Esophagus mucosa (tissue), 1 donor: ENCODE results near the gene CENPN. TPM values are rescaled to one million over a fixed set of nuclear protein-coding genes. Genes with fewer than 3 reads are reported as not detected.
A peak's percentile ranks its signal among the peaks of the same experiment; 100 is the strongest.

ENCODE experiments used
- ATAC-seq: fragments of 200-7000 bp; cut with Tn5 transposase; one replicate; pipeline ENCODE4 v1.9.1; 2020
- total RNA-seq: library from RNA; stranded (reverse); gene quantifications from one replicate; pipeline ENCODE4 v1.2.4, GENCODE V29; 2023
- donor health status: DM: yes; HTN: yes; CAD: no.

CENPN gene
- total RNA-seq, 1 donor from 2014 or later: 17.6 TPM

DNA sequence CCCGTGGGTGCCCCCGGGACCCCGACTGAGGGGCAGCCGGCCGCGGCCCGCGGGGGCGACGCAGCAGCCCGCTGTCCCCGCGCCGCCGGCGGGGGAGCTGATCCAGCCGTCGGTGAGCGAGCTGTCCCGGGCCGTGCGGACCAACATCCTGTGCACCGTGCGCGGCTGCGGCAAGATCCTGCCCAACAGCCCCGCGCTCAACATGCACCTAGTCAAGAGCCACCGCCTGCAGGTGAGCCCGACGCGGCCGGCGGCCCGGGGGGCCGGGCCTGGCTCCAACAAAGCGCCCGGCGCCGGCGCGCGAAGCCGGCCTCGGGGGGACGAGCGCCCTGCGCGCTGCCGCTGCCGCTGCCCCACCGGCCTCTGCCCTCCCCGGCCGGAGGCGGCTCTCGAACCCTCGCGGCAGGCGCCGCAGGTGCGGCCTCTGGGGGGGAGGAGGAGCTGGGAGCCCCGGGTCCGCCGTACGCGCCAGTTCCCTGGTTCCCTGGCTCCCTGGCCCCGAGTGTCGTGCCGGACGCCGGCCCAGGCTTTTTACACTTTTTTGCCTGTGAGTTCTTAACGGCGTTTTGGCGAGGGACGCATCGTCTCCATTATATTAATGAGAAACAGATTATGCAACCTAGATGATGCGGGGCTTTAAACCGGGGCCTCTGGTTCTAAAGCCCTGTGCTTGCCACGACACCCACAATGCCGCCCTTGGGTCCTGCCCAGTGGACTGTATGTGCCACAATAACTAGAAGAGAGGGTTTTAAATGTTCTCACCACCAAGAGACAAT, 29.1 kb downstream of the CENPN start:
- peak; percentile 36 for ATAC-seq

DNA sequence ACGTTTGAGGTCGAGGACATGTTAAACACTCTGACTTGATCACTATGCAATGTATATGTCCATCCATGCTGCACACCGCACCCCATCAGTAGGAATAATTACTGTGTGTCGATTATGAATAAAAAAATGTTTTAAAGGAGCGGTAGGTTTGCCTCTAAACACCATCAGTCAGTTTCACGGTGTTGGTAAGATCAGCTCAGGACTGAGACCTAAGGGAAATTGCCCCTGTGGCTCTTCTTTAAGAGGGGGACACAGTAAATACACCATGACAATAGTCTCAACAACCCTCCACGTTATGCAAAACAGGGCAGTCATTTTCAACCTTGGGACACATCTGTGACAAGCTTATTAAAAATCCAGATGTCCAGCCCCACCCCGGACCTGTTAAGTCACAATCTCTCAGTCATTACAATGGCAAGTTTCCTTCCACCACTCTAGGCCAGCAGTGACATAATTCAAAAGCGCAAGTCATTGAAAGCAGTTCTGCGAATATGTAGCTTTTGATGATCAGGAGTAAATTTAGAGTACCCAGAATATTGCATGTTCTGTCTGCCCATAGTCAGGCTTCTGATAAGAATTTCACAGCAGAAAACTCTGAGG, 29.8 kb downstream of the CENPN start:
- peak; percentile 80 for ATAC-seq

DNA sequence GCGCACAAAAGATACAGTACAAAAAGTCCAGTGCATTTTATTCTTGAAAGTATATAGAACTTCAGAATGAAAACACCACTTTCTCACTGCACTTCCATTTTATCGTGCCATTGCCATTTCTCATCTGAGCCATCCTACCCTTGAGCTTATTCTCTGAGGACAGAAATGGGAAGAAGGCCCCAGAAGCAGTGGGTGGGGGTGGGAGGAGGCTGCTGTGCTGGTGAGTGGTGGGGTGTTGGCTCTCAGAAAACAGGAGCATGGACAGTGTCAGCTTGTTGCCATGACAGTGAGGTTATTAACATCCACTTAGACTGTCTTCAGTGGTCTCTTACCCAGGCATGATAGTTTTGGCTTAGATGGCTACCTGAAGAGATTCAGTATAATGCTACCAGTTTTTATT, 33.1 kb downstream of the CENPN start:
- ATAC-seq: no peak

DNA sequence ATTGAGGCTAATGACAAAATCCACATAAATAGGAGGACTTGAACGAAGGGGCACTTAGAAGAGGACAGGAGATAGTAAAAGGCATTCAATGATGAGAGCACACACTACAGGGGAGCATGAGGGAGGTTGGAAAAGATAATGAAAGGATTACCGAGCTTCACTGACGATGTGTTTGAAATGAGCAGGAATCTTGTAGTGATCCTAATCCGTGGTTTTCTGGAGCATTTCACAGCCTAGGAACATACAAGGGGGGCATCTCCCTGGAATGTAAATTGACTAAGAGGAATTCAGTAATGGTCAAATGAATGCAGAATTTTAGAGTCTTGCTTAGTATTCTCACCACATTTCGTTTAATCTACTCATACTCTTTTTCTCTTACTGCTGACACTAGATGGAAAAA, 33.8 kb downstream of the CENPN start:
- no peak for ATAC-seq

DNA sequence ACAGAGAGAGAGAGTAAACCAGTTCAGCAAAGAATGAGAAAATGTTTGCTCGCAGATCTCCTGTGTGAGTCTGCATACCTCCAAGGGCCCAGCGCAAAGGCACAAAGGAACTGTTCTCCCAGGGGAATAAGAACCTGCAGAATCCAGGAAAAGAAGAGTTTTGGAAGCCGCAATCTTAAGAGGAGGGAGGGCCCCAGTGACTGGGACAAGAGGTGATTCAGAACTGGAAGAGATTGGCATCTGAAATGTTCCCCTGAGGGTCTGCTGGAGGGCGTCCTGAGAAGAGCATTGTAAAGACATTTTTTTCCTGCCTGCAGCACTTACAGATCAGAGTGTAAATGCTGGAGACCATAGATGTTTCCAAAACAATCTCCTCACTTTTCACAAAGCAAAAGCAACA, 34.7 kb downstream of the CENPN start:
- no peak for ATAC-seq

DNA sequence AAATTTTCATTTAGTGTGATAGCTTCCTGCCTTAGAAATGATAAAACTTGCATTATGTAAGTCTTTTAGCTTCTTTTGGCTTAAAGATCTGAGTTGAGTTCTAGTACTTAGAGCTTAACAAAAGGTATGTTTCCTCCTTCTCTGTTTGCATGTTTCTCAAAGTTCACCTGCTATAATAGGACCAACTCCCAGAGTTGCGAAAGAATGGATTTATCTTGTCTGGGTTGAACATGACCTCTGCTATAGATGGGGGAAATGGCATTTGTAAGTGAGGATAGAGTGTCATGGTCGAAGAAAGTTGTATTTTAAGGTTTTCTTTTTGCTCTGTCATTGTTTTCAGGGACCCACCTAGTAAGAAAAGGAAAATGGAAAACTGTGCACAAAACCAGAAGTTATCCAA, 35.8 kb downstream of the CENPN start:
- no peak for ATAC-seq

DNA sequence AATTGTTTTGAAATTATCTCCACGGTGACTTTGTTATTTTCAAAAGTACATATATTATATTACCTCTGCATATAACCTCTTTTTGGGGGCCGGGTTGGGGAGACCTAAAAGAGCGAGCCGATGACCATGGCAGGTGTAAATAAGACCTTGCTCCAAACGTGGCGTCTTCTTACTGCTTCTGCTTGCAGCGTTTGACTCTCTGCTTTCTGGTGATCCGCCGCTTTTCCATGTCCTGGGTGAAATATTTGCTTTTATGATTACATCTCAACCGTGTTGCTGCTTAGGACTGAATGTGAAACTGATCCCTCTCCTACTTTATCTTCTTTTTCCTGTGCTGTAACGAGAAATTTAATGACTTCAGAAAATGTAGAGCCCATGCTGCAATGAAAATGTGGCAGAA, 46.7 kb downstream of the CENPN start:
- ATAC-seq: no peak

DNA sequence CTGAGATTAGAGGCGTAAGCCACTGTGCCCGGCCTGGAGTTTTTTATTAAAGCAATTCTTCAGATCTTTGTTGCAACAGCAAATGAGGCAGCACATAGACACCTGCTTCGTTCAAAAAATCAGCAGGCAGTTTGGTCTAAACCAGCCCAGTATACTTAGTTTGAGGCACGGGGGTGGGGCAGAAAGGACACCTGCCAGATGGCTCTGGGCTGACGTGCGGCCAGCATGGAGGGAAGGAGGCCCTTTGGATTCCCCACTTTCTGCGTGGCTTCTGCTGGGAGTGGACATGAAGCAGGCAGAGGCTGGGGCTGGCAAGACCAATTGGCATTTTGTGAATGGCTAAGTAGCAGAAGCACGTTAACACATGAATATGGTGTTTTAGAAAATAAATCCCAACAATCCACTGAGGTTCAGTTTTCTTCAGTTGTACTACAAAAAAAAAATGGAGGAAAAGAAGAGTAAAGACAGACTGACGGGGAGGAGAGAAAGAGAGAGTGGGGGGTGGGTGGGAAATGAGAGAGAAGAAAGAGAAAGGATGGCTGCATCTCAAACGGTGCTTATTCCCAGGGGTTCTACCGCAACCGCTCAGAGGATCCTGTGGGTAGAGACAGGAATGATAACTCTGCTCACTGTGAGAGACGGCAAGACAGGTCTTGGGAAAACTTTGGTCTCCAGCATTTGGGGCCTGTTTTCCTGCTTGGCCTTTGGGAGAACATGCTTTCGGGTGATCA, 53.7 kb downstream of the CENPN start:
- no peak for ATAC-seq

DNA sequence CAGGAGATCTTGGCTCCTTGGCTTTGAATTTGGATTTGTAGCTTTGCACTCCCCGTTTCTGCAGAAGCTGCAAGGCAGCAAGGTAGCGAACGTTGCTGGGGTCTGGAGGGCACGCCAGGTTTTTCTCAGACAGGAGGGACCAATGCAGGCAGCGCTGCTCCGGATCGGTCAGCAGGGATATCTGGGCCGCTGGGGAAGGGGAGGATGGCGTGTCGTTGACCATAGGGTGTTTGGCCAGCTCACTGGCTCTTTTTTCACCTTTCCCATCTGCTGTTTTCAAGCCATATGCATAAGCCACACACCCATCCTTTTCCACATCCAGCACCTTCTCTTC, 54.3 kb downstream of the CENPN start:
- no peak for ATAC-seq

DNA sequence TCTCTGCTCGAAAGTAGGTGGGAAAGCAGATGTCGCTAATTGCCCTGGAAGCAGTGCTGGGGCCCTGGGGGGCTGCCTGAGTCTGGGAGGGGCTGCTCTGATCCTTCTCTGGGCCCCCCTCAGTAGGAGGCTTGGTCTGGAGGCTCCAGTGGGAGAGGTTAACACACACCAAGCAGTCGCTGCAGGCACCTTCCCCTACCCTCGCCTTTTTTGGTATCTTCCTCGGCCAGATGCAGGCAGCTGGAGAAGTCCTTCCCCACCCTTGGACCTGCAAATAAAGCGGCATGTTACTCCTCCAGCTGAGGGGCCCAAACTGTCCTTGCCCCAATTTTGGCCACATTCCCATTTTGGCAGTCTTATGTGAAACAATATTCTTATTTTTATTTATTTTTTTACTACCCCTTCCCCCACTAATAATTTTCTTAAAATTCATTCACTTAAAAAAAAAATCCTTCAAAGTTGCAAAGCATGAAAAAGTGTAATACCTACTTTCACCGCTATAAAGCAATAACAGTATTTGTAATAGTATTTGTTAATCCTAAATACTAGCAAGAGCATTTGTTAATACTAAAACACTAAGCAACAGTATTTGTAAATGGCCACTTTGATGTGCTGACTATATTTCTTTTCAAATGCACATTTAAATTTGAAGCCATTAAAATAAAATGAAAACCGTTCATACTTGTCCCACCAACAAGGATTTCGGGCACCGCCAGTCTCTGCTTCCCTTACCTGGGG, 55.0 kb downstream of the CENPN start:
- ATAC-seq: no peak

DNA sequence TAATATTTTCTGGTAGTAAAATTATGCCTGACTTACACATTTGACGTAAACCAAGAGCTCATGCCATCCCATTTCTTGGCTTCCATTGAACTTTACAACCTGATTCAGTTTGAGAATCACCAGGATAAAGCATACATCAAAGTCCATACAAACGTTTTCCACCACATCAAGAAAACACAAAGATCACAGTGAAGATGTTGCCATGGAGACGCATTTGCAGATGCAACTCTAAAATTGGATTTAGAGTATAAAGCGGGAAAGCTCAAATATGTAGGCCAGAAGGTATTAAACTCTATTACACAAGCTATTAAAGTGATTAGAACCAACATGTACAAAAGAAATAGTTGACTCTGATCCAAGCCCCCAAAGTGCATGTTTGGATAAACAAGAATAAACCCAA, 59.7 kb downstream of the CENPN start:
- no peak for ATAC-seq

DNA sequence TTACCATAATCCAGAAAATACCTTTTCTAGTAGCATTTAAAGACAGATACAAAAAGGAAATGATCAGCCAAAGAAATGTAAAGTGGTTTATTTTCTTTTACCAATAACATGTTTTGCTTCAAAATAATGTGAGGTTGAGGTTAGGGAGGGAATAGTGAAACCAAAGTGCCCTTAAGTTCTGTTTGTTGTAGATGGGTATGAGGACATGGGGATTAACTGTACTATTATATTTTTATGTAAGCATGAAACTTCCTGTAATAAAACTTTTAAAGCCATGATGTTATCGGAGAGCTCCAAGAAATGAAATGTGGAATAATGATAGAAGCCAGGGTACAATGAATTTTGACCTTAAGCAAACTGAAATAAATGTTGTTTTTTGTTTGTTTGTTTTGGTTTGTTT, 60.2 kb downstream of the CENPN start:
- no peak for ATAC-seq

DNA sequence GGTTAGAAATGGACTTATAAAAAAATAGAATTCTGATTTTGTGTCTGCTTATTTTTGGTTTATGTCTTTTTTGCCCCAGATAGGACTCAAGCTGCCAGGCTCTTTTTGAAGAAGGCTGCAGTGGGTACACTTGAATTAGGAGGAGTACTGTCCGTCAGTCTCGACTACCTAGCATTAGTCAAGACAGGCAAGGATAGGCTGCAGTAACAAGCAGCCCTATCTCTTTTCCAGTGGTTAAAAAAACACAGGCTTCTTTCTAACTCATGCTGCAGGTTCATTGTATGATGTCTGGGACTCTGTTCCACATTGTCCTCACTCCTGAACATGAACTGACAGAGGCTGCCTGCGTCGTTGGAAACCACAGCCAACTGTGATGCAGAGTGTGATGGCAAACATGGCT, 62.0 kb downstream of the CENPN start:
- ATAC-seq: no peak

DNA sequence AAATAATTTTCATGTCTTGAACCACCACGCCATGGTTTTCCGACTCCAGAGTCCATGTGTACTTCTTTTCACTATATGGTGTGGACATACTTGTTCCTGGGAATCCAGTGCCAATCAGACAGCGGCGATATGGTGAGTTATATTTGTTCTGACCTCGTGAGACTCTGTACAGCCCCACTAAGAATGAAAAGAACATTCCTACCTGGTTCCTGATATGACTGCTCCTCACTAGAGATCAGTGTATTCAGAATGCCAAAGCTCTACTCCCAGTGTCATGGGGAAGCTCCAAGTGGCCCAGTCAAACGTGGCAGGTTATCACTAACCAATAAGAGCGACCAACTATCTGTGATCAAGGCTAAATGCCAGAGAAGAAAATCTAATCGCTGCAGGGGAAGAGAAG, 64.0 kb downstream of the CENPN start:
- no peak for ATAC-seq

DNA sequence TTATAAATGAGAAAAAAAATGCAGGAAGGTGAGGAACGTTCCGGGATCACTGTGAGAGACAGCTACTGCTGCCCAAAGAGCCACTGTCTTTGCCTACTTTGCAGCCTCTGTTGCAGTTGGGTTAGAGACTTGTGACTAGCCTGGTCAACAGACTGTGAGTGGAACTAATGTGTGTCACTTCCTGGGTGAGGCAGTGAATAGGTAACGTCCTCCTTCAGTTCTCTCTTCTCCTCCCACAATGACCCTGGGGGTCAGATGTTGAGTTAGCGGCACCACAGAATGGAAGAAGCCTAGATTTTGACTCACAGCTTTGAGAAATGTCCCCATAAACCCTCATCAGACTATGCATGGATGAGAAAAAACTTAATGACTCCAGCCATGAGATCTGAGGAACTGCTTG, 64.8 kb downstream of the CENPN start:
- ATAC-seq: peak; percentile 23

DNA sequence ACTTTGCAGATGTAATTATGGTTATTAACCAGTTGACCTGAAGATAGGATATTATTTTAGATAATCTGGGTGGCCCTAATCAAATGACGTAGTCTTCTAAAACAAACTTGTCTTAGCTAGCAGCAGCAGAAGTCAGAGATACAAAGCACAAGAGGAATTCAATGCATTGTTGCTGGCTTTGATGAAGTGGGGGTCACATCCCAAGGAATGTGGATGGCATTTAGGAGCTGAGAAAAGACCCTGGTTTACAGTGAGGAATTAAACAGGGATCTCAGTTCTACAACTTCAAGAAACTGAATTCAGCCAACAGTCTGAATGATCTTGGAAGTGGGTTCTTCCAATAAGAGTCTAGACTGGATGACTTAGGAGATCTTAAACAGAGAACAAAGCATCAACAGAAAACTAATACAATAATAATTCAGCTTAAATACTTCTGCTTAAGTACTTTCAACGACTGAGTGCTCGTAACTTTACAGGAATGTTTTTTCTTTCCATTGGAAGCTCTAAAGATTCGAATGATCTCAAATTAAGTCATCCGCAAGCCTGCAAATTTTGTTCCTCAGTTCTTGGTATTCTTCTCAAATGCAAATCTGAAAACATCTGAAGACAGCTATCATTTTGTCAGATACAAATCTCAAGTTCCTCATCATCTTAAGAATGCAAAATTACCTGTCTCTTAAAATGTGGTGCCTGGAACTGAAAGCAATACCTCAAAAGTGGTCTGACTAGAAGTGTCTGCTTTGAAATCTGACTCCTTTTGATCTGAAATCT, 66.7 kb downstream of the CENPN start:
- ATAC-seq: no peak

DNA sequence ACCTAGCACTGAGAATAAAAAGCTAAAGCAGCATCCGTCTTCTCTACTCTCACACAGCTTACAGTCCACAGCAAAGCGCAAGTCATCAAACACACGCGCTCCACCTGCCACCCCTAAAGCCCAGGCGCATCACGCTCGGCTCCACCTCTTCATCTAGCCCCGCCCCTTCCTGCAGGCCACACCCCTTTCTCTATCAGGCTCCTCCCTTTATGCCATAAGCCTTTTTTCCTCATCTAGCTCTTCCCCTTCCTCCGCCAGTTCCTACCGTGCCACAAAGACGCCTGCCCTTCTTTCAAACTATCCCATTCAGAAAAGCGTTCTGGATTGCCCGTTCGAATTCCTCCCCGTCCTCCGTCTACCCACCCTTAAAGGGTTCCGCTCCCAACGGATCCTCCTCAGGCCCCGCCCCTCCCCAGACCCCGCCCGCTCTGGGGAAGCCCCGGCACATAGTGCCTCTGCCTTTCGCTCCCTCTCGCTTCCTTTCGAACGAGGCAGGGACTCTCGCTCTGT, 69.6 kb downstream of the CENPN start:
- peak; percentile 92 for ATAC-seq

DNA sequence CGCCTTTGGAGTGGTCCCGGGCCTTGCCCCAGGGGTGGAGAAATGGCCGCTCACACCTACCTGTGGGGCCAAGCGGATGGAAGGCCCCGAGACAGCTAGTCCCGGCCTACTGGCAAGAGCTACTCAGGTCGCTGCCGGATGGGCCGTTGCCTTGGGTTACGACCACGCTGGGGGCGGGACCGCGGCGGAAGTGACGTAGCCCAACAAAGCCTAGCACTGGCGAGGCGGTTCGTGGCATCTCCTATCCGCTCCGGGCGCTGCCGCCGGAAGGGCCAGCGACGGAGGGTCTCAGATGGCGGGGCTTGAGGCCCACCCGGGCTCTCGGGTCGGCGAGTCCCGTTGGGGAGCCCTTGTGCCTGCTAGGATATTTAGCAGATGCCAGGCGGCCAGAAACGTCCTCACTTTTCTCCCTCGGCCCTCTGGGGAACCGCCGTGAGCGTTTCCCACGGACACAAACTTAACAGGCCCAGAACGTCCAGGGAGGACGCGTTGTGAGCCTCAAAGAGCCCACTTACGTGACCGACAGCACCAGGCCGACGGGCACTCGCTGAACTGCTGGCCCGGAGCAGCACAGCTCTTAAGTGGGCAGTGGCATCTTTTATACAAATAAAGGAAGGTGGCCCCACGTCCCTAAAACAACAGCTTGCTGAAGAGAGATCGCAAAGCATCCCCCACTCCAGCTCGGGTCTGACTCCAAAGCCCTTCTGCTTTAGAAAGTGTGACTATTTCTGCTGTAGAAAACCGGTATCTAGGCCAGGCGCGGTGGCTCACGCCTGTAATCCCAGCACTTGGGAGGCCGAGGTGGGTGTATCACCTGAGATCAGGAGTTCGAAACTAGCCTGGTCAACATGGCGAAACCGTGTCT, 70.3 kb downstream of the CENPN start, which contains the start of gene C16orf46:
Gene C16orf46, minus strand, starts transcription at position 163 of the 865 bp plus-strand sequence. CDS start 13,283 bp downstream, outside the sequence.
- peak; percentile 98 for ATAC-seq

DNA sequence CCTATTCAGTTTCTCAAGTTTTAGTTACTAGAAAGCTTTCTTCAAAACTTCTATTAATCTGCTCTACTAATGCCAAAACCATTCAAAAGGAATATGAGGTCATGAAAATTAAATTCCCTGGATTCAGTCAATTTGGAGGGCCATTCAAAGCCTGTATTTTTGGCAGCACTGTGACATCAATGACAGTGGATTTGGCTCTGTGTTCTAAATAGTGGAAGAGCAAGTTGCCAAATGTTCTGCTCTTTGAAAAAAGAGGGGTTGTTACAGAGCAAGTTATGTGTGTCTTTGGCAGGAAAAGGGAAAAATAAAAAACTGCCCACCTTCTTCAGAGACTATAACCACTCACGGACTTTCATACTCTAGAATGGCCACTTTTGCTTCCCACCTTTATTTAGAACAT, 73.2 kb downstream of the CENPN start:
- ATAC-seq: no peak

DNA sequence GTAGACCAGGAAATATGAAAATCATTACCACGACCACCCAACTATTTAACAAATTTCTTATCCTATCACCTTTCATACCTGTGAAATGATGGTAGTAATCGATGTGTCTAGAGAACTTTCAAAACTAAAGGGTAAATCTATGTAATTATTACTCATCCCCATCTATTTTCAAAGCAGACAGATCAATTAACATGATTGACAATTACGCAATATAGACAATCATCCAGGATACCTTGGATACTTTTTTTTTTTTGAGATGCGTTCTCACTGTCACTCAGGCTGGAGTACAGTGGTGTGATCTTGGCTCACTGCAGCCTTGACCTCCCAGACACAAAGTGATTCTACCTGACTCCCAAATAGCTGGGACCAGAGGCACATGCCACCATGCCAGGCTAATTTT, 74.0 kb downstream of the CENPN start:
- ATAC-seq: no peak
